Keratinocyte (primary cell): ENCODE data around the gene MYO15B. TPM values are rescaled to one million over a fixed set of nuclear protein-coding genes. Genes with fewer than 3 reads are reported as not detected.

Experiments used
- DNase-seq: peaks from one replicate; pipeline ENCODE4 v3.0.0-alpha.2; 2011; ENCODE audit warnings: low read depth, missing footprints, low spot score
- FAIRE-seq: peaks from 2 replicates; lab custom pipeline; 2011; peaks lifted over from hg19 to GRCh38; lab: Jason Lieb, UNC
- H2AFZ ChIP-seq: 2 replicates; pipeline ENCODE4 v1.6.0; 2012; ENCODE audit warnings: low read length, control low read depth, inconsistent platforms; ENCODE audit not compliant: control insufficient read depth
- H3K27ac ChIP-seq: 2 replicates; pipeline ENCODE4 v1.5.1; 2011; ENCODE audit warnings: low read length; ENCODE audit not compliant: control insufficient read depth, insufficient read depth
- H3K27me3 ChIP-seq: 3 replicates; pipeline ENCODE4 v1.6.0; 2011; ENCODE audit warnings: low read length; ENCODE audit not compliant: control insufficient read depth, insufficient read depth; ENCODE audit errors: extremely low read depth
- H3K36me3 ChIP-seq, 2 experiments: 2 replicates in 1 of 2; 3 replicates in 1 of 2; pipeline ENCODE4 v1.5.1; 2011; ENCODE audit warnings: low read length in 2 of 2, mild to moderate bottlenecking in 1 of 2; ENCODE audit not compliant: control insufficient read depth in 2 of 2, insufficient read depth in 2 of 2; ENCODE audit errors: extremely low read depth in 1 of 2
- H3K4me1 ChIP-seq: 3 replicates; pipeline ENCODE4 v1.5.1; 2011; ENCODE audit warnings: low read length; ENCODE audit not compliant: control insufficient read depth, insufficient read depth; ENCODE audit errors: extremely low read depth
- H3K4me2 ChIP-seq: 3 replicates; pipeline ENCODE4 v1.6.0; 2011; ENCODE audit warnings: low read depth, low read length; ENCODE audit not compliant: control insufficient read depth, insufficient read depth; ENCODE audit errors: extremely low read depth
- H3K4me3 ChIP-seq, 3 experiments: fragments of 200-600 bp in 1 of 3; sonication (generic) in 1 of 3; 2 replicates in 2 of 3; 3 replicates in 1 of 3; pipeline ENCODE4 v1.5.1; 2011 to 2016; ENCODE audit warnings: low read length in 3 of 3, mild to moderate bottlenecking in 3 of 3, control low read depth in 2 of 3, inconsistent platforms in 1 of 3, low read depth in 1 of 3, mixed read lengths in 1 of 3, mixed run types in 1 of 3, moderate library complexity in 1 of 3; ENCODE audit not compliant: control insufficient read depth in 2 of 3, insufficient read depth in 2 of 3; ENCODE audit errors: extremely low read depth in 1 of 3
- H3K79me2 ChIP-seq: 2 replicates; pipeline ENCODE4 v1.6.0; 2012; ENCODE audit warnings: low read length; ENCODE audit not compliant: control insufficient read depth, insufficient read depth
- H3K9ac ChIP-seq: 3 replicates; pipeline ENCODE4 v1.6.0; 2011; ENCODE audit warnings: low read length; ENCODE audit not compliant: control insufficient read depth, insufficient read depth; ENCODE audit errors: extremely low read depth
- H3K9me1 ChIP-seq: 3 replicates; pipeline ENCODE4 v1.6.0; 2011; ENCODE audit warnings: low read length; ENCODE audit not compliant: control insufficient read depth, insufficient read depth; ENCODE audit errors: extremely low read depth
- H3K9me3 ChIP-seq: 2 replicates; pipeline ENCODE4 v1.5.1; 2012; ENCODE audit warnings: low read depth, low read length; ENCODE audit not compliant: control insufficient read depth
- H4K20me1 ChIP-seq: 3 replicates; pipeline ENCODE4 v1.6.0; 2011; ENCODE audit warnings: low read length; ENCODE audit not compliant: control insufficient read depth, insufficient read depth; ENCODE audit errors: extremely low read depth
- CTCF ChIP-seq, 3 experiments: IDR thresholded peaks in 1 of 3; conservative IDR thresholded peaks in 1 of 3; optimal IDR thresholded peaks in 1 of 3; 2 replicates in 2 of 3; 3 replicates in 1 of 3; pipeline versions ENCODE3 to v1.5.1; 2011; ENCODE audit warnings: low read length in 3 of 3, mild to moderate bottlenecking in 3 of 3, moderate library complexity in 2 of 3, control low read depth in 1 of 3, inconsistent platforms in 1 of 3; ENCODE audit not compliant: insufficient read depth in 2 of 3; ENCODE audit errors: extremely low read depth in 1 of 3
- EZH2 ChIP-seq: IDR thresholded peaks from one replicate; pipeline ENCODE4 v1.6.1; 2012; ENCODE audit warnings: inconsistent platforms, mild to moderate bottlenecking, low read length, moderate library complexity
- dilution Hi-C: fragments of 300-500 bp; cut with MboI; formaldehyde crosslinking; loops from one replicate; pipeline ENCODE4 v1.7.0; 2020; ENCODE audit warnings: low sequenced_read_pairs; ENCODE audit not compliant: extremely low pct_ligation_motif_present
- polyA plus RNA-seq, 5 experiments: library from polyadenylated mRNA; depleted of rRNA in 3 of 5; stranded (reverse) in 3 of 5; stranded (forward) in 1 of 5; unstranded in 1 of 5; fragments of >200 nt; gene quantifications; 1 replicate in 1 of 5; 2 replicates in 3 of 5; 3 replicates in 1 of 5; pipeline versions ENCODE4 v1.2.1 to v1.2.3, GENCODE V29; 2011 to 2012; ENCODE audit warnings: missing spikeins in 2 of 5, low read depth in 1 of 5, low replicate concordance in 1 of 5

The MYO15B gene
- polyA plus RNA-seq, 1 donor (not counting 4 experiments of a cell fraction or from before 2014, with no cell fraction given), result 0.14 TPM

DNA sequence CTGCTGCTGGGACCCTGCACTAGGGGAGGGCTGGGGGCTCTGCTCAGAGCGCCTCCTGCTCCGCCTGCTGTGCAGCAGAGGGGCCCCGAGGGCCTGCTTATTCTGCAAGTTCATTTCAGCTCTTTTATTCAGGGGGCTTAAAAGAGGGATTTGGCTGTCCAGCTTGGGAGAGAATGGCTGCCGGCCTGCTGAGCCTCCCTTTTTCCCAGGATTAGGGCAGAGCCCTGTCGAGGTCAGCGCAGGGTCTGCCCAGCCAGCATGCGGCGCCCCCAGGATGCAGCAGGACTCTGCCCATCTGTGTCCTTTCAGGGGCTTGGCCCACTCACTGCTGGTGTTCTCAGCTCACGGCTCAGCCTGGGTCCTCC lies 46.8 kb downstream of the MYO15B start:
- Histone ChIP-seq H3K9me1 (no peaks in the 10 kb centered on the region), H3K36me3 (peaks cover 4 to 19% of the 10 kb centered on the region in 2 experiments), H3K9me3 (no peaks in the 10 kb centered on the region), H3K9ac (peak overlapping the region; percentile 22), H3K4me1 (peaks cover 15% of the 10 kb centered on the region), H3K4me2 (no peak overlapping the region), H4K20me1 (peaks cover 3% of the 10 kb centered on the region), H3K27ac (no peak overlapping the region), H3K27me3 (no peaks in the 10 kb centered on the region), H2AFZ (no peak overlapping the region), H3K4me3 (no peak overlapping the region), H3K79me2 (no peaks in the 10 kb centered on the region)
- FAIRE-seq (no peak), DNase-seq (no peak)
- dilution Hi-C loops, result no loop called here
- TF ChIP-seq CTCF (optimal IDR thresholded peaks at IDR 0.05 in 1 of 3, IDR thresholded peaks at IDR 0.05 in 1 of 3, conservative IDR thresholded peaks at IDR 0.05 in 1 of 3; ENCODE audit: extremely low read depth in 1 of 3, insufficient read depth in 2 of 3, low read length in 3 of 3) (no peak), EZH2 (no peak)

DNA sequence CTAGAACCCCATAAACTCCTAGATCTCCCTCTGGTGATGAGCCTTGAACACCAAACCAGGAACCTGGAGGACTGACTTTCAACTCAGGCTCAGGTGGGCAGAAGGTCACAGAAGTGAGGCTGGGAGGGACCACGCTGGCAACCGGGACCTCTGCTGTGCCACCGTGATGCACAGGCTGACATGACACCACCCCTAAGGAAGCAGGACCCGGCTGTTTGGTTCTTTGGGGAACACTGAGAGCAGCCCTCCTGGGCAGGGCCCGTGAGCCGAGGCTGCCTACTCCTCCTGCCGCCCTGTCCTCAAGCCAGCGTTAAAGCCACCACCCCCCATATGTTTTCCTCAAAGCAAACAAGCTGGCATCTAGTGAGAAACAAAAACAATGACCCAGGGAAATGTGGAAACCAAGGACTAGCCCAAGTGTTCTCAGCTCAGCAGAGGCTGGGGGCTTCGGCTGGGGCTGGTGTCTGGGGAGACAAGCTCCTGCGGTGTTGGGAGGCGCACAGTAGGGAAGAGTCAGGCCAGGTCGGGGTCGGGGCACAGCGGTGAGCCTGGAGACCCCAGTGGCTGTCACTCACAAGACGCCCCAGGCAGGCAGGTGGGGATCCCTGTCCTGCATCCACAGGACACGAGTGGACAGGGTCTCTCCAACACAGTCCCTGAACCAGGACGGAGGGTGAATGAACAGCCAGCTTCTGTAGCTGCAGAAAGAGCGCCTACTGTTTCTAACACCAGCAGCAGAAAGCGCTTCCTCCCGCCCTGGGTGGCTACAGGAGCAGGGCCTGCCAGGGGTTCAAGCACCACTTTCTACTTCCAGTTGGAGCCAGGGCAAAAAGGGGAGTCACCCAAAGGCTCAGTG lies 47.4 kb downstream of the MYO15B start:
- DNase-seq, result no peak
- no peaks in the 10 kb centered on the region for H3K79me2 ChIP-seq
- H3K9me3 ChIP-seq, result no peaks in the 10 kb centered on the region
- H3K4me2 ChIP-seq, result no peak overlapping the region
- H3K36me3 ChIP-seq, result peaks cover 0 to 21% of the 10 kb centered on the region in 2 experiments
- FAIRE-seq, result no peak
- peaks cover 17% of the 10 kb centered on the region for H3K4me1 ChIP-seq
- H3K9ac ChIP-seq, result no peak overlapping the region
- no peak overlapping the region for H3K27ac ChIP-seq
- TF ChIP-seq CTCF (optimal IDR thresholded peaks at IDR 0.05 in 1 of 3, IDR thresholded peaks at IDR 0.05 in 1 of 3, conservative IDR thresholded peaks at IDR 0.05 in 1 of 3; ENCODE audit: extremely low read depth in 1 of 3, insufficient read depth in 2 of 3, low read length in 3 of 3), result no peak
- no peak for TF ChIP-seq EZH2
- no peaks in the 10 kb centered on the region for H3K27me3 ChIP-seq
- dilution Hi-C loops, result no loop called here
- no peaks in the 10 kb centered on the region for H3K9me1 ChIP-seq
- H4K20me1 ChIP-seq, result peaks cover 3% of the 10 kb centered on the region
- H3K4me3 ChIP-seq, result no peak overlapping the region
- H2AFZ ChIP-seq, result no peak overlapping the region
